Measurements from ENCODE around the gene PCDH9. TPM values are rescaled to one million over a fixed set of nuclear protein-coding genes. Genes with fewer than 3 reads are reported as not detected.

The PCDH9 gene
- total and polyA plus RNA-seq, 10 of the 15 experiments (the other 5 are each of a cell fraction or from before 2014, with no cell fraction given), result 0.02 to 2.3 (median 0.05) TPM; not detected in 1

DNA sequence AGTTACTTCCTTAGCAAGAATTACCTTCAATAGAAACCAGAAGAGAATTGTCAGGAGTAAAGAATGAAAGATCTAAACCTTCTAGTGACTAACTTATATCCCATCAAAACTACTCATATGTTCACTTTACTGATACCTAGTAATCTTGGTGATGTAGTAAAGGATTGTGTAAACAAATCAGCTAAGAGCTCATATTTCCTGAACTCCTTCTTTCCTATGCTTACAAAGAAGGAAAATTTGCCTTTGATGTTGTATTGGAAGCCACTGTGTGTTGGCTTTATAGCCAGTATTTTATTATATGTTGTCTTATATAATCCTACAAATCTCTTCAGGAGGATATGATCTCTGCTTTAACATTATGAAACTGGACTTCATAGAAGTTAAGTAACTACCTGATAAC is 671.0 kb downstream of the PCDH9 start (continued):
- TF ChIP-seq, protein P1, sequence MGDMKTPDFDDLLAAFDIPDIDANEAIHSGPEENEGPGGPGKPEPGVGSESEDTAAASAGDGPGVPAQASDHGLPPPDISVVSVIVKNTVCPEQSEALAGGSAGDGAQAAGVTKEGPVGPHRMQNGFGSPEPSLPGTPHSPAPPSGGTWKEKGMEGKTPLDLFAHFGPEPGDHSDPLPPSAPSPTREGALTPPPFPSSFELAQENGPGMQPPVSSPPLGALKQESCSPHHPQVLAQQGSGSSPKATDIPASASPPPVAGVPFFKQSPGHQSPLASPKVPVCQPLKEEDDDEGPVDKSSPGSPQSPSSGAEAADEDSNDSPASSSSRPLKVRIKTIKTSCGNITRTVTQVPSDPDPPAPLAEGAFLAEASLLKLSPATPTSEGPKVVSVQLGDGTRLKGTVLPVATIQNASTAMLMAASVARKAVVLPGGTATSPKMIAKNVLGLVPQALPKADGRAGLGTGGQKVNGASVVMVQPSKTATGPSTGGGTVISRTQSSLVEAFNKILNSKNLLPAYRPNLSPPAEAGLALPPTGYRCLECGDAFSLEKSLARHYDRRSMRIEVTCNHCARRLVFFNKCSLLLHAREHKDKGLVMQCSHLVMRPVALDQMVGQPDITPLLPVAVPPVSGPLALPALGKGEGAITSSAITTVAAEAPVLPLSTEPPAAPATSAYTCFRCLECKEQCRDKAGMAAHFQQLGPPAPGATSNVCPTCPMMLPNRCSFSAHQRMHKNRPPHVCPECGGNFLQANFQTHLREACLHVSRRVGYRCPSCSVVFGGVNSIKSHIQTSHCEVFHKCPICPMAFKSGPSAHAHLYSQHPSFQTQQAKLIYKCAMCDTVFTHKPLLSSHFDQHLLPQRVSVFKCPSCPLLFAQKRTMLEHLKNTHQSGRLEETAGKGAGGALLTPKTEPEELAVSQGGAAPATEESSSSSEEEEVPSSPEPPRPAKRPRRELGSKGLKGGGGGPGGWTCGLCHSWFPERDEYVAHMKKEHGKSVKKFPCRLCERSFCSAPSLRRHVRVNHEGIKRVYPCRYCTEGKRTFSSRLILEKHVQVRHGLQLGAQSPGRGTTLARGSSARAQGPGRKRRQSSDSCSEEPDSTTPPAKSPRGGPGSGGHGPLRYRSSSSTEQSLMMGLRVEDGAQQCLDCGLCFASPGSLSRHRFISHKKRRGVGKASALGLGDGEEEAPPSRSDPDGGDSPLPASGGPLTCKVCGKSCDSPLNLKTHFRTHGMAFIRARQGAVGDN (IDR thresholded peaks at IDR 0.05), result no peak
- no peak for TF ChIP-seq HCFC1 (IDR thresholded peaks at IDR 0.05; ENCODE audit: low read length)
- no peak for TF ChIP-seq PRDM15 (CRISPR knock-in tag; IDR thresholded peaks at IDR 0.05)
- TF ChIP-seq CBFB (IDR thresholded peaks at IDR 0.05; ENCODE audit: low read depth), result no peak
- TF ChIP-seq ESRRA (IDR thresholded peaks at IDR 0.05; ENCODE audit: low read length), result no peak

DNA sequence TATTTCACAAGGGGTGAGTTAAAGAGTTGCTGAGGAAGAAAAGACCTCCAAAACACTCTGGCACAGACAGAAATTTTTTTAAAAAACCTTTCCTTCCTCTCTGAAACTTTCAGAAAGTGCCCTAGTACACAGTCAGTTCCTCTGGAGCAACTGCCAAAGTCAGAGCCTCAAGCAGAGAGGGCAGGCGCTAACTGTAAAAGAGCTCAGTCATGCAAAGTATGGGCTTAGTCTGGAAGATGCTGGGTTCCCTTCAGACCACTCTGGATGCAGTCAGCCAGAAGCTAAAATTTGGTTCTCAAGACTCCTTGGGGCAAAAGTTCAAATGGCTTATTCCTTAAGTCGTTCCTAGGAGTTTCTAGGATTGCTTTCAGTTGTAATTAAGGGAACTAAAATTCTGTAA is 671.6 kb downstream of the PCDH9 start:
- Histone ChIP-seq H2AFZ (ENCODE audit: control insufficient read depth, low read depth, low read length) (no peak overlapping the region), H3K4me2 (ENCODE audit: control insufficient read depth, insufficient read depth) (no peak overlapping the region)
- intact Hi-C loops (cut with micrococcal nuclease; ENCODE audit: unreplicated experiment), result no loop called here

More for the DNA sequence above, 671.6 kb downstream of the PCDH9 start:
- WGBS (ENCODE audit: insufficient coverage, insufficient replicate concordance, low lambda C conversion rate, missing lambda C conversion rate), result 21% methylated on average over 2 of the region's 2 CpGs
- Histone ChIP-seq H3K4me3 (no peak overlapping the region), H3K79me2 (ENCODE audit: control insufficient read depth, insufficient read depth, low read length) (no peaks in the 10 kb centered on the region), H3K36me3 (ENCODE audit: control insufficient read depth in 2 of 2, insufficient read depth in 2 of 2, low read length in 1 of 2) (no peaks in the 10 kb centered on the region), H3K9me3 (replicated peaks; ENCODE audit: control insufficient read depth, insufficient read depth, low read length) (no peaks in the 10 kb centered on the region), H3K4me1 (ENCODE audit: control insufficient read depth, insufficient read depth, low read length) (no peaks in the 10 kb centered on the region), H3K27ac (ENCODE audit: control insufficient read depth, insufficient read depth) (no peak overlapping the region), H3K27me3 (replicated peaks in 1 of 2; ENCODE audit: control insufficient read depth in 2 of 2, insufficient read depth in 2 of 2, low read length in 1 of 2) (no peaks in the 10 kb centered on the region), H3K9ac (ENCODE audit: control insufficient read depth, insufficient read depth, low read length) (no peak overlapping the region), H4K20me1 (ENCODE audit: control insufficient read depth, insufficient read depth) (no peaks in the 10 kb centered on the region)
- BruUV-seq (replicated peaks), result no TSS peak
- RAD21 ChIA-PET (ENCODE audit: unreplicated experiment), result no interaction called here
- ATAC-seq, result peak; percentile 63
- TF ChIP-seq, protein P2, sequence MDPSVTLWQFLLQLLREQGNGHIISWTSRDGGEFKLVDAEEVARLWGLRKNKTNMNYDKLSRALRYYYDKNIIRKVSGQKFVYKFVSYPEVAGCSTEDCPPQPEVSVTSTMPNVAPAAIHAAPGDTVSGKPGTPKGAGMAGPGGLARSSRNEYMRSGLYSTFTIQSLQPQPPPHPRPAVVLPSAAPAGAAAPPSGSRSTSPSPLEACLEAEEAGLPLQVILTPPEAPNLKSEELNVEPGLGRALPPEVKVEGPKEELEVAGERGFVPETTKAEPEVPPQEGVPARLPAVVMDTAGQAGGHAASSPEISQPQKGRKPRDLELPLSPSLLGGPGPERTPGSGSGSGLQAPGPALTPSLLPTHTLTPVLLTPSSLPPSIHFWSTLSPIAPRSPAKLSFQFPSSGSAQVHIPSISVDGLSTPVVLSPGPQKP (IDR thresholded peaks at IDR 0.05; ENCODE audit: low read depth, low read length), result no peak
- TF ChIP-seq NBN (IDR thresholded peaks at IDR 0.05), result no peak
- TF ChIP-seq, protein P3, sequence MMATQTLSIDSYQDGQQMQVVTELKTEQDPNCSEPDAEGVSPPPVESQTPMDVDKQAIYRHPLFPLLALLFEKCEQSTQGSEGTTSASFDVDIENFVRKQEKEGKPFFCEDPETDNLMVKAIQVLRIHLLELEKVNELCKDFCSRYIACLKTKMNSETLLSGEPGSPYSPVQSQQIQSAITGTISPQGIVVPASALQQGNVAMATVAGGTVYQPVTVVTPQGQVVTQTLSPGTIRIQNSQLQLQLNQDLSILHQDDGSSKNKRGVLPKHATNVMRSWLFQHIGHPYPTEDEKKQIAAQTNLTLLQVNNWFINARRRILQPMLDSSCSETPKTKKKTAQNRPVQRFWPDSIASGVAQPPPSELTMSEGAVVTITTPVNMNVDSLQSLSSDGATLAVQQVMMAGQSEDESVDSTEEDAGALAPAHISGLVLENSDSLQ (IDR thresholded peaks at IDR 0.05), result no peak
- in situ Hi-C loops (cut with MboI), result no loop called here
- CTCF ChIA-PET, result no interaction called here
- POLR2A ChIA-PET, result no interaction called here
- no peak for FAIRE-seq
- SMC1A ChIA-PET (ENCODE audit: uncharacterized antibody, unreplicated experiment), result no interaction called here
- DNase-seq (ENCODE audit: low read depth, low spot score), result no peak
